GOT3 (cell line): Measurements from ENCODE around the gene ERGIC1.

ENCODE experiments used
- DNase-seq: peaks from one replicate; lab custom pipeline; 2025; ENCODE audit warnings: mixed read lengths; lab: John Stamatoyannopoulos, UW

ERGIC1 gene

DNA sequence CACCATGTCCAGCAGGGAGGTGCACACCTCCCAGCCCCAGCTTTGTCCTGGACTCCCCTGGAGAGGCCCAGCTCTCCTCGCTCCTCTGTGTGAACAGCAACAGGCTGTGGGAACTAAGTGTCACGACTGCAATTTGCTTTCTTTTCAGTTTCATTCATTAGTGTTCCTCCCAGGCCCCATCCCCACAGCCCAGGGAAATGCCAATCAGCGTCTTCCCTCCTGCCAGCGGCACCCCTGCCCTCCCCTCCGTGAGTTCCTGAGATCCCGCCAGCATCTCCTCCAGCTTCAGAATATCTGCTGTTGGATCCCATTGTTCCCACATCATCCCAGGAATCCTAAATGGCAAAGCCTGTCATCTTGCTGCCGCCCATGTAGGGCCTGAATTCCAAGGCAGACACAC lies 112.1 kb downstream of the ERGIC1 start:
- DNase-seq = no peak

DNA sequence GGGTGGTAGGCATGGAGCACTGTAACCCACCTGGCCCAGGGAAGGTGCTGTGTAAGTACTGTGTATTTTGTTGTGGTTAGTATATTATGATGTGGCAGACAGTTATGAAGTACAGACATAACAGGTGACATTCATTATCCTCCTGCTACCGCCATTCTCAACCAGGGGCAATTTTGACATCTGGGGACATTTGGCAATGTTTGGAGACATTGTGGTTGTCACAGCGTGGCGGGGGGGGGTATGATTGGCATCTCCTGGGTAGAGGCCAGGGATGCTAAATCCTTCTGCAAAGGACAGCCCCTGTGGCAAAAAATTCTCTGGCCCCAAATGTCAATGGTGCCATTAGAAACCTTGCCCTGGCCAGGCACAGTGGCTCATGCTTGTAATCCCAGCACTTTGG lies 115.4 kb downstream of the ERGIC1 start:
- no peak for DNase-seq

DNA sequence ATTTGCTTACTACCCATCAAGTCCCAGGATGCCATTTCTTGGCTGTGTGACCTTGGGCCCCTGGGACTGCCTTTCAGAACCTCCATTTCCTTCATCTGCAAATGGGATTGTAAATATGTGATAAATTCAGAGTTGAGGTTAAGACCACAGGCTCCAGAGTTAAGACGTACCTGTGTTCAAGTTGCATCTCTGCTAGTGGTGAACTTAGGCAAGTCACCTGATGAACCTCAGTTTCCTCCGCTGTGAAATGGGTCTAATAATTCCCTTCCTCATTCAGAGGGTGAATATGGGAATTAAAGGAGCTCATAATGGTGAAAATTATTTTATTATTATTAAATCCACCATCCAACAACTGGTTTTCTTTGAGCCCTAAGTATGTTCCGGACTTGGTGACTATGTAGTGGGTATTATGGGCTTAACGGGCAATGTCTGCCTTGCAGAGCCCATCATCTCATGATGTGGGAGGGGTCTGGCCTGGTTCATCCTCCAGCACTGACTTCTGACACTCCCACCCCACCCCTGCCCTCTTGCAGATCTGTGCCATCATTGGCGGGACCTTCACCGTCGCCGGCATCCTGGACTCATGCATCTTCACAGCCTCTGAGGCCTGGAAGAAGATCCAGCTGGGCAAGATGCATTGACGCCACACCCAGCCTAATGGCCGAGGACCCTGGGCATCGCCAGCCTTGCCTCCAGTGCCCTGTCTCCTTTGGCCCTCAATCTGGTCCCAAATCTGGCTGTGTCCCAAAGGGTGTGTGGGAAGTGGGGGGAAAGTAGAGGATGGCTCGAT lies 116.3 kb downstream of the ERGIC1 start:
- no peak for DNase-seq

DNA sequence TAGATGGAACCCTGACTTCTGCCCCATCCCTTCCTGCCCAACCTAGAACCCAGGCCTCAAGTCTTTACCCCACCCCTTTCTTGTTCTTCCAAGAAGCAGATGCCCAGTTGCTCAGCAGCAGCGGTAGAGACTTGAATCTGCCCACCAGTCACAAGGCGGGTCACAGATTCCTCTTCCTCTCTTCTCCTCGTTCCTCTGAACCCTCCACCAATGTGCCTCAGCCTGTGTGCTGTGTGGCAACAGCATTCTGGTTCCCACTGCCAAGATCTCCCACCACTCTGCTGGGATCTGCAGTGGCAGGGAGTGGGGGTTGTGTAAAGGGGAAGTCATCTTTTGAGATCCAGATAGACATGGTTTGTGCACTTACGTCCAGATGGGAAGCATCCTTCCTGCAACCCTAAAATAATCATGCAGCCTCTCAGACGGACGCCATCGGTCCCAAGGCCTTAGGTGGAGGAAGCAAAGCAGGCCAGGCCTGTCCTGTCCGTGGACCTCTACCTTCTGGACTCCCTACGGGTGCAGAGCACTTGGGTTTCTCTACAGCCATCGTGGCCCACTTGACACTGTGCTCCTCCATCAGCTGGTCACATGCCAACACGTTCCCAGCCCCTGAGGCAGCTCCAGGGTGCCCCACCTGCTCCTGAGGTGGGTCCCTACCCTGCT lies 117.5 kb downstream of the ERGIC1 start:
- no peak for DNase-seq

DNA sequence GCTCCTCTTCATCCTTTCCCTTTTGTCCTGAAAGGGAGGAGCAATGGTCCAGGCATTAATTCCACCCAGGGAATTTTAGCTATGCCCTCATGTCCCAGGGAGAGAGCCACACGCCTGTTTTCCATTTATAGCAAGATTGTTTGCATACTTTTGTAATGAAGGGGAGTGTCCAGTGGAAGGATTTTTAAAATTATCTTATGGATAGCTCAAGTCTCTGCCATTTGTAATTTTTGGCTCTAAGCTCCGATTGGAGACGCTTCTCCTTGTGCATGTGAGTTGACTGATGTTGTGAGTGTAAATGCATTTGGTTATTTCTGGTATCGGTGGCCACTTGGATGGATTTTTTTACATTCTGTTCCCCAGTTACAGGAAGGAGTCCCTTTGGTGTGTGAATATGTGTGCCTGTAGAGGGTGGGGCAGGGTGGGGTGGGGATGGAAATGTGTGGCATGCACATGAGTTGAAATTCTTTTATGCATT lies 118.0 kb downstream of the ERGIC1 start:
- no peak for DNase-seq

DNA sequence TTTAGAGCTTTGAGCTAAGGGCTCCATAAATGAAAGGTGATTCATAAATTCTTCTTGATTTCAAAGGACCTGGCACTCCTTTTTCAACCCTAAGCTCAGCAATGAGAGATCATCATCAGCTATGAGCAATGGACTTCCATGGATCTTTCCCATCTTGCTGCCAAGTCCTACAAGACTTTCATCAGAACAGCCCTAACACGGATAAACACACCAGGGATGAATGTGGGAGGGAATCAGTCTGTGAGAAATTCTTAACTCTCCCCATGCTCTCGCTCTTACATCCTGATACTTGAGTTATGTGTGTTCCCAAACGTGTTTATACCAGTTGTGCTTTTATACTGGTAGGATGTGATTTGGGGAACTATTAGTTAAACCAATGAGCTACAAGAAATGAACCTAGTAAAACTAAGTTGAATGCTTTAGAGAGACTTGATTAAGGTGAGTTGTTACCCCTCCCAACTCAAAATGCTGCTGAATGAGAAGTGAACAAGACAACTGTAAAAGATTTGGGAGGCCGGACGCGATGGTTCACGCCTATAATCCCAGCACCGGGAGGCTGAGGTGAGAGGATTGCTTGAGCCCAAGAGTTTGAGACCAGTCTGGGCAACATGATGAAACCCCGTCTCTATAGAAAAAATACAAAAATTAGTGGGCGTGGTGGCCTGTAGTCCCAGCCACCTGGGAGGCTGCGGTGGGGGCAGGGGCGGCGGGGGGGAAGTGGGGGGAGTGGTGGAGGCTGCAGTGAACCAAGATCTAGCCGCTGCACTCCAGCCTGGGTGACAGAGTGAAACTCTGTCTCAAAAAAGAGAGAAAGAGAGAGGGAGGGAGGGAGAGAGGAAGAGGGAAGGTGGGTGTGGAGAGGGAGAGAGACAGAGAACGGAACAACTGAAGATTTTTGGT lies 120.0 kb downstream of the ERGIC1 start:
- no peak for DNase-seq

DNA sequence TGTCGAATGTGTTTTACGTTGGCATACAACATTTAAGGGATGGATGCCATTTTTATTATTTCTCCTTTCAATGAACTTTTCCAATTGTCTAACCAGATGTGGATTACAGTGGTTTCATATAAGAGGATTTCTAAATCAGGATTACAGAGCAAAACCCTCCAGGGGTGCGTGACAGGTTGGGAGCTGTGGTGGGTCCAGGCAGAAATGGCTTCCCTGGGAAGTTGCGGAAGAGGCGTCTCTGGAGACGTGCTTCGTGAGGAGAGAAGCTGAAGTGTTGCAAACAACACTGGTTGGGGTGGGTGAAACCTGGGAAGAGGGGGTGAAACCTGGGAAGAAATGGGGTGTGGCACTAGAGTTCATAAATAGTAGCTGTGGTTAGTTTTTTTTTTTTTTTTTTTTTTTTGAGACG lies 120.7 kb downstream of the ERGIC1 start:
- DNase-seq = no peak

DNA sequence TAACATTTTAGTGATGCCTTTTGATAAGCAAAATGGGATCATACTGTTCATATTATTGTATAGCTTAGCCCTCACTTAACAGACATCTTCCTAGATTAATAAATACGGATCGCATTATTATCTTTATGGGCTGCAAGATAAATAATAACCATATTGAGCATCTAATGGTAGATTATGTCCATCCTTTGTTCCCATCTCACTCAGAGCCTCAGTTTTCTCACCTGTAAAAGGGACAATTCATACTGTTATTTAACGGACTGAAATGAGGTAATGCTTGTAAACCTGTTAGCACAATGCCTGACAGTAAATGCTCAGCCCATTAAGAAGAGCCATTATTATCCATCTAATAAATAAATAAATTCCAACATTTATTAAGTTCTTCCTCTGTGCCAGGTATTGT lies 122.2 kb downstream of the ERGIC1 start:
- DNase-seq = no peak

DNA sequence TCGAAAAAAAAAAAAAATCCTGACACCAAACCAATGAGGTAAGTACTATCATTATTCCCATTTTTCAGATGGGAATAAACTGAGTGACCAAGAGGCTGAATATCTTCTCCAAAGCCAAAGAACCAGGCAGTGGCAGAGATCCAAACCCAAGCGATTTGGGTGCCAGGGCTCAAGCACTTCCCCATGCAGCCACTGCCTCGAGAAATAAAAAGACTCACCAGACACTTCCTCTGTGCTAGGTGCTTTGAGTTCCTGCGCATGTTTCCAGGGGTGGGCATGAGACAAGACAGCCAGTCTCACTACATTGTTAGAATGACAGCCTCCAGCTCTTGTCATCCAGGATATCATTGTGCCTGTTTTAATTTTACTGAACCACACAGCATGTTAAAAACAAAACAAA lies 122.9 kb downstream of the ERGIC1 start:
- DNase-seq = no peak

DNA sequence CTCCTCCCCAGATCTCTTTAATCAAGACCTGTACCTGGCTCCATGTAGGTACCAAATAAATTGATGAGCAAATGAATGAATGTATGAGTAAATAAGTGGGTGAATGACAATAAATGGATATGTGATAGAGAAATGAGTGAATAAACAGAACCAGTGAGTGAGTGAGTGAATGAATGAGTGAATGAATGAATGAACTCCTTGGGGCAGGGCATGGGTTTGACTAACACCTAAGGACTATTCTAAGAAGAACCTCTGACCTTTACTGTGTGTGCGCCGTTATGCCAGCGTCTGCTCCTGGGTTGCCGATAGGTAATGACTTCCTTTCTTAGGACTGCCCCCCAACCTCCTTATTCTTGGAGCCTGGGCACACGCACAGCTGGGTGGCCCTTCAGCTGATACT lies 123.4 kb downstream of the ERGIC1 start:
- DNase-seq = no peak

DNA sequence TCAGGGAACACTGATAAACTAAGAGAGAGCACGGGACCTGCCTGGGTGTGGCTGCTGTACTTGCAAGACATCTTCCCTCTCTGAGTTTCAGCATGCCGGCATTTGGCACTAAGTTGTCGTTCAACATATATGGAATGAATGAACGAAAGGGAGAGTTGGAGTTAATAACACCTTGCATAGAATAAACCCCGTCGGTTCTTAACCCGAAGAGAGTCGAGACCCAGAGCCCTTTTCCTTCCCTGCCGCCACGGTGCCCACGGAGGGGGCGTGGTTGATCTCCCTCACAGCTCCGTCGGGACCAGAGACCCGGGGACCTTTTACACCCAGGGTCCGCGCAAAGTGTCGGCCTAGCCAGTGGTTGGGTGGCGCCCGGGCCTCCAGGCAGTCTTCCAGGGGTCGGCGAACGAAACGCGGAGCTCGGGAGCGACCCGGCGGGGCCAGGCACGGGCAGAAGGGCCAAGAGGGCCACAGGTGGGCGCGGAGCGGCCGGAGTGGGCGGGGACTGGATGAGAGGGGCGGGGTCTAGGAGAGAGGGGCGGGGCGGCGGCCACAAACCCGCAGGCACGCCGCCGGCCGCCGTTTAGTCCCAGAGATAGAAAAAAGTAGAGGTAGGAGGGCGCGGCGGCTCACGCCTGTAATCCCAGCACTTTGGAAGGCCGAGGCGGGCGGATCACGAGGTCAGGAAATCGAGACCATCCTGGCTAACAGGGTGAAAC lies 124.4 kb downstream of the ERGIC1 start:
- DNase-seq = no peak

DNA sequence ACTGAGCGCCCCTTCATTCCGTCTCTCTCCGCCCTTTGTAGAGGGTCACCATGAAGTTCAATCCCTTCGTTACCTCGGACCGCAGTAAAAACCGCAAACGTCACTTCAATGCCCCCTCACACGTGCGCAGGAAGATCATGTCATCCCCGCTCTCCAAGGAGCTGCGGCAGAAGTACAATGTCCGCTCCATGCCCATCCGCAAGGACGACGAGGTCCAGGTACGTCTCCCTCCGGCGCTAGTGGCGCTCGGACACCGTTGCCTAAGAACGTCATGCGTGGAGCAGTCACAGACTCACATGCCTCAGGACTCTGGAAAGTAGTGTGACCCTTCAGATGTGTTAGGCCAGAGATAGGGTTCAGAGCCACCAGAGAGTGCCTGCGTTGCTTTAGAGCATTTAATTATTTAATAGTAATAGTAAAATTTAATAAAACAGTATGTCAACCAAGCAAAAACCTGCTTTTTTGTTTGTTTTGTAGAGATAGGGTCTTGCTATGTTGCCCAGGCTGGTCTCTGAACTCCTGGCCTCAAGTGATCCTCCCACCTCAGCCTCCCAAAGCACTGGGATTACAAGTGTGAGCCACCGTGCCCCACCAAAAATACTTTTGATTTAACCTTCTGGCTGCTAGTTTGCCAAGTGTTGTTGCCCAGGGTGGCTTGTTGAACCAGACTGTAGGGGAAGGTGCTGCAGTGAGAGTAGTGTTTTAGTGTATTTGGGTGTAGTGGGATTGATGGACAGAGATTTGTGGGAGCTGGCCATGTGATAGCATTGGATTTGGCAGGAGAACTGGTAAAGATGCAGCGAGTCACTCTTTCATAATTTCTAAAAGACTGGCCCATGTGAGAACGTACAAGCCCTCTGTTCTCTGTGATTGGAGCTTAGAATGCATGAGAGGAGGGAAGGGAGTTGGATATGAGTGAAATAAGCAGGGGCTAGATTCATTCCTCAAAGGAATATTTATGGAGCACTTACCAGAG lies 126.1 kb downstream of the ERGIC1 start:
- DNase-seq = no peak

DNA sequence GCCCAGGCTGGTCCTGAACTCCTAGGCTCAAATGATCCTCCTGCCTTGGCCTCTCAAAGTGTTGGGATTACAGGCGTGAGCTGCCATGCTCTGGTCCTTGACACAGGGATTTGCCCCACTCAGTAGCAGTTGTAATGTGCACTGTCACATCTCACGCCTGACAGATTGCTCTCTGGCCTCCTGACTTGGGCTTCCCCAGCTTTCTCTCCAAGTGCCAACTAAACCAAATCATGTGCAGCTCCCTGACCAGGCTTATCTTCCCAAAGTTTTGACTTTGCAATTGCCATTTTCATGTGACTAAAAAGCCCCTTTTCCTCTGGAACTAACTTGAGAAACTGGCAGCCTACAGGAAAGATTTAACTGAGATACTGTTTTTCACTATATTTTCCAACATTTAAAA lies 135.9 kb downstream of the ERGIC1 start:
- no peak for DNase-seq

DNA sequence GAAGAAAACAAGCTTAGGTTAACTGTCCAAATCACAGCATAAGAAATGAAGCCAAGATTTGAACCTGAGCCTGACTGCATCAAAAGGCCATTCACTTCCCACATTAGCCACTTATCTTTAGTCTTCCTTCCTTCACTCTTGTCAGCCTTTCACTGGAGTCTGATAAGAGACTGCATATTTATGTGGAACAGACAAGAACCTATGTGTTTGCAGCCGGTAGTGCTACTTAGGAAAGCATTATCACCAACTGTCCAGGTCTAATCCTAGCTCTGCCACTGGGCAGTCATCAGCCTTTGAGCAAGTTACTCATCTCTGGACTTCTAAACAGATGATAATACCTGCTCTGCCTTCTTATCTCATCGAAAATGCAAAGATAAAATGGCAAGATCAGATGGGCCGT lies 137.4 kb downstream of the ERGIC1 start:
- no peak for DNase-seq

DNA sequence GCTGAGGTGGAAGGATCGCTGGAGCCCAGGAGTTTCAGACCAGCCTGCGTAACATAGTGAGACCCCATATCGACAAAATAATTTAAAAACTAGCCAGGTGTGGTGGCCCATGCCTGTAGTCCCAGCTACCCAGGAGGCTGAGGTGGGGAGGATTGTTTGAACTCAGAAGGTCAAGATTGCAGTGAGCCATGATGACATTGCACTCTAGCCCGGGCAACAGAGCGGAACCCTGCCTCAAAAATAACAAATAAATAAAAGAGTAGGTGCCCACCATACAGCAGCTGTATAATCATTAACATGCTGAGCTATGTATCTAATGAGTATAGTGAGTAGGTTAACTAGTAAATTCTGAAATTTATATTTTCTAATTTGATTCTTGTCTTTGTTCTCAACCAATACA lies 138.5 kb downstream of the ERGIC1 start:
- no peak for DNase-seq

DNA sequence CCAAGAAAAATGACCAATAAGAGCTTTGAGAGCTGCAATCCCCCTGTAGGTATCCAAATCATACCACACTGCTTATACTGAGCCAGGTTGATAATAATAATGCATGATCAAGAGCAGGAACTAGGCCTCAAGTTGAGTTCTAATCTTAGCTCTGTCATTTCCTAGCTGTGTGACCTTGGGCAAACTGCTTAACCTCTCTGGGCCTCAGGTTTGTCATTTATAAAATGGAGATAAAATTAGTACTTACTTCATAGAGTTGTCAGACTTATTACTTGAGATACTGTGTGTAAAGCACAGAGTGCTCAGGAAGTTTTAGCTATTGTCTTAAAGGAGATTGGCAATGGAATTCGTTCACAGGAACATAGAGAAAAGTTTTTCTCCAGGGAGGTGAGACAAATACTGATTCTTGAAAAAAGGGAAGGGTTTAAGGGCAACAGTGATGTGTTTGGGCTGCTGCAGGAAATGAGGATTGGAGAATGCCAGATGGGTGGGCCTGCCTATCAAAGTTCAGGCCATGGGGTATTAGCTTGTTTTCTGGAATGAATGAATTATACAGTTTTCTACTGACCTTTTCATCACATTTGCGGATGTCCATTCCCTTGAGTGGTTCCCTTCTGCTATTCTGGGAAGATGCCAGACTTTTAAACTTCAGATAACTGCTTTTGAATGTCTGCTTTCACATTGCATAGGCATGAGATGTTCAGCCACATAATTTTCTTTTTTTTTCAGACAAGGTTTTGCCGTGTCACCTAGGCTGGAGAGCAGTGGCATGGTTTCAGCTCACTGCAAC lies 139.3 kb downstream of the ERGIC1 start:
- no peak for DNase-seq

DNA sequence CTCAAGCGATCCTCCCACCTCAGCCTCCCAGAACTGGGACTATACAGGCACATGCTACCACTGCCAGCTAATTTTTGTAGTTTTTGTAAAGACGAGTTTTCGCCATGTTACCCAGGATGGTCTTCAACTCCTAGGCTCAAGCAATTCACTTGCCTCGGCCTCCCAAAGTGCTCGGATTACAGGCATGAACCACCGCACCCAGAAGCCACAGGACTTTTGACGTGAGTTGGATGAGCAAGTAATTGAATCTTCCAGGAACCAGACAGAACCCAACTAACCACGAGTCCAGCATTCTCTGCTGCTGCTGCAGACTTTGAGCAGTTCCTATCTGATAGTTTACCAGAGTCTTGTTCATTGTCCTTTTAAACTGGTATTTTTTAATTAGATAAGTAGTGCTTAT lies 139.9 kb downstream of the ERGIC1 start:
- DNase-seq = no peak

DNA sequence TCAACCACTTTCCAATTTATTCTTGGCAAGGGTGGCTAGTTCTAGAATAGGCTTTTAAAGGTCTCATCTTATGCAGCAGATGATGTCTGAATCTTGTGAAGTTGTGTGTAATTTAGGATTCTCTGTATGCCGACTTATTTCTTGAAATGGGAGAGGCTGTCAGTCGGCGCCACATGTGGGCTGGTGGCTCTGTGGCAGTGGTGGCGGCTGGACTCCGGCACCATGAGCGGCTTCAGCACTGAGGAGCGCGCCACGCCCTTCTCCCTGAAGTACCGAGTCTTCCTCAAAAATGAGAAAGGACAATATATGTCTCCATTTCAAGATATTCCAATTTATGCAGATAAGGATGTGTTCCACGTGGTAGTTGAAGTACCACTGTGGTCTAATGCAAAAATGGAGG lies 141.2 kb downstream of the ERGIC1 start:
- no peak for DNase-seq

DNA sequence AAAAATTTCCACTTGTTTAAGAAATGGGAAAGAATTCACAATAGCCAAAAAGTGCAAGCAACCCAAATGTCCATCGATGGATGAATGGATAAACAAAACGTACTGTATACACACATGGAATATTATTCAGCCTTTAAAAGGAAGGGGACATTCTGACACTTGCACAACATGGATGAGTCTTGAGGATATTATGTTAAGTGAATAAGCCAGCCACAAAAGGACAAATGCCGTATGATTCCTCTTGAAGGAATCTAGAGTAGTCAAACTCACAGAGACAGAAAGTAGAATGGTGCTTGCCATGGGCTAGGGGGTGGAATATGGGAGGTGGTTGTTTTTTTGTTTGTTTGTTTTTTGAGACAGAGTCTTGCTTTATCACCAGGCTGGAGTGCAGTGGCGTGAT lies 145.7 kb downstream of the ERGIC1 start:
- DNase-seq = no peak

DNA sequence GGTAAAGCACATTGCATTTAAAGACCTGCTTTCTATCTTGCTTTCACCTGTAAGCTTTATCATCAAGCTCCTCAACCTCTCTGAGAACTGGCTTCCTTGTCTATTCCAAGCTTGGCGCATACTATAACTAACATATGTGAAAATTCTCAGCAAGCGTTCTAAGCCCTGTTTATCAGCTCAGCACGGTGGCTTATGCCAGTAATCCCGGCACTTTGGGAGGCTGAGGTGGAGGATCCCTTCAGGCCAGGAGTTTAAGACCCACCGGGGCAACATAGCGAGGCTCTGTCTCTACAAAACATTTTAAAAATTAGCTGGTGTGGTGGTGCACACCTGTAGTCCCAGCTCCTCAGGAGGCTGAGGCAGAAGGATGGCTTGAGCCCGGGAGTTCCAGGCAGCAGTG lies 147.9 kb downstream of the ERGIC1 start:
- DNase-seq = no peak
